ENCODE measurements around the gene KRT9.

- TF ChIP-seq CTCF (IDR thresholded peaks at IDR 0.05; ENCODE audit: poor library complexity) (no peak), EZH2 (IDR thresholded peaks at IDR 0.05; ENCODE audit: borderline replicate concordance) (no peak)
Observed at GRCh38 chr17:41586863-41587495, 15.1 kb upstream of the KRT9 start, which contains the start of gene KRT14.

Data from hepatocyte (in vitro differentiated cells).